HG03469 (cell line): ENCODE measurements around the gene DPEP2NB.
A peak's percentile ranks its signal among the peaks of the same experiment; 100 is the strongest.
"Not testable (repeated sequence)": the region's sequence is repeated elsewhere in the genome, so short reads cannot be mapped to it uniquely, and the experiment has no call there.

ENCODE experiments used
- ATAC-seq: cut with Tn5 transposase; IDR thresholded peaks from one replicate; pipeline ENCODE4 v1.9.1; 2021; ENCODE audit warnings: mild to moderate bottlenecking, moderate library complexity, moderate number of reproducible peaks; ENCODE audit not compliant: unreplicated experiment

The DPEP2NB gene

GRCh38 chr16:67987460-67988160 is 28.1 kb downstream of the DPEP2NB start:
- ATAC-seq = no peak

GRCh38 chr16:67986949-67987348 is 28.8 kb downstream of the DPEP2NB start:
- ATAC-seq = no peak

GRCh38 chr16:67982011-67982696 is 33.6 kb downstream of the DPEP2NB start:
- no peak for ATAC-seq

GRCh38 chr16:67979955-67980678 is 35.6 kb downstream of the DPEP2NB start, which contains the start of gene DPEP3:
TSS of gene DPEP3 (minus strand) at chr16:67980499. CDS start at chr16:67980380, 119 bp downstream.
- no peak for ATAC-seq

GRCh38 chr16:67977469-67978227 is 38.1 kb downstream of the DPEP2NB start:
- ATAC-seq = no peak

- ATAC-seq = no peak
Measured at GRCh38 chr16:67977005-67977404, 38.7 kb downstream of the DPEP2NB start.

- no peak for ATAC-seq
Measured at GRCh38 chr16:67976205-67976604, 39.5 kb downstream of the DPEP2NB start.

- no peak for ATAC-seq
Measured at GRCh38 chr16:67975321-67976105, 40.2 kb downstream of the DPEP2NB start.

- not testable (repeated sequence) for ATAC-seq
Measured at GRCh38 chr16:67972285-67972684, 43.4 kb downstream of the DPEP2NB start.

GRCh38 chr16:67971111-67971510 is 44.6 kb downstream of the DPEP2NB start:
- ATAC-seq = no peak

- ATAC-seq = no peak
Measured at GRCh38 chr16:67969254-67970039, 46.3 kb downstream of the DPEP2NB start.

- peak; percentile 61 for ATAC-seq
Measured at GRCh38 chr16:67968400-67969253, 47.1 kb downstream of the DPEP2NB start, which contains the start of gene SLC12A4. TSS of gene SLC12A4 (minus strand) at chr16:67968637. CDS start at chr16:67968553, 84 bp downstream.

- ATAC-seq = peak; percentile 17
Measured at GRCh38 chr16:67967958-67968399, 47.7 kb downstream of the DPEP2NB start.

GRCh38 chr16:67967183-67967957 is 48.3 kb downstream of the DPEP2NB start:
- ATAC-seq = no peak

GRCh38 chr16:67966549-67967182 is 49.0 kb downstream of the DPEP2NB start:
- no peak for ATAC-seq

GRCh38 chr16:67965668-67966548 is 49.8 kb downstream of the DPEP2NB start:
- ATAC-seq = no peak
